Sigmoid colon (tissue), 7 donors: ENCODE data around the gene TSPEAR. TPM values are rescaled to one million over a fixed set of nuclear protein-coding genes. Genes with fewer than 3 reads are reported as not detected.

Source experiments
- DNase-seq: peaks from one replicate; pipeline ENCODE4 v3.0.0-alpha.2; 2019
- H3K27ac ChIP-seq, 4 donors: fragments of 200-600 bp; sonication (generic); one replicate each; pipeline ENCODE4 v1.5.1; 2016 to 2019; ENCODE audit warnings: mild to moderate bottlenecking in 1 of 4
- H3K27me3 ChIP-seq, 3 donors: fragments of 200-600 bp; sonication (generic); one replicate each; pipeline ENCODE4 v1.5.1; 2019; ENCODE audit warnings: mild to moderate bottlenecking in 1 of 3
- H3K36me3 ChIP-seq, 4 donors: fragments of 200-600 bp; sonication (generic); one replicate each; pipeline ENCODE4 v1.5.1; 2016 to 2019
- H3K4me1 ChIP-seq, 4 donors: fragments of 200-600 bp; sonication (generic); one replicate each; pipeline ENCODE4 v1.5.1; 2017 to 2019
- H3K4me3 ChIP-seq, 4 donors: fragments of 200-600 bp; sonication (generic); one replicate each; pipeline ENCODE4 v1.5.1; 2017 to 2019; ENCODE audit warnings: mild to moderate bottlenecking in 2 of 4, moderate library complexity in 1 of 4
- H3K9me3 ChIP-seq, 4 donors: fragments of 200-600 bp in 3 of 4; sonication (generic) in 3 of 4; one replicate each; pipeline versions ENCODE4 v1.5.1 to v1.6.1; 2013 to 2019
- EP300 ChIP-seq, 4 donors: sonication (generic); formaldehyde crosslinking; IDR thresholded peaks; one replicate each; pipeline ENCODE4 v1.6.1; 2017; ENCODE audit warnings: antibody characterized with exemption in 4 of 4
- POLR2A ChIP-seq, 2 donors: fragments of 450-650 bp; IDR thresholded peaks; one replicate each; pipeline ENCODE4 v1.6.1; 2016; ENCODE audit warnings: antibody characterized with exemption in 2 of 2, mild to moderate bottlenecking in 2 of 2, moderate library complexity in 2 of 2
- POLR2AphosphoS5 ChIP-seq, 4 donors: sonication (generic); formaldehyde crosslinking; IDR thresholded peaks; one replicate each; pipeline ENCODE4 v1.6.1; 2017; ENCODE audit warnings: antibody characterized with exemption in 4 of 4
- WGBS, 2 donors: extraction: QIAGEN DNeasy Blood & Tissue Kit; methylation state at CpG; one replicate each; pipeline ENCODE4 v1.1.7; 2013; 5-methylcytosine and 5-hydroxymethylcytosine counted together
- intact Hi-C: fragments of 100-400 bp; cut with DNase I; formaldehyde crosslinking; loops from one replicate; pipeline ENCODE4 v1.15.1; 2023
- polyA plus RNA-seq, 3 donors: library from polyadenylated mRNA; stranded (reverse); fragments of 200-250 nt; gene quantifications; one replicate each; pipeline ENCODE4 v1.2.3, GENCODE V29; 2013
- total RNA-seq, 4 donors: library from RNA; depleted of rRNA; stranded (reverse); fragments of >200 nt; gene quantifications; one replicate each; pipeline ENCODE4 v1.1.0, GENCODE V29; 2016
- TF ChIP-seq, protein P1 (sequence below), 4 experiments: fragments of 450-650 bp in 3 of 4; fragments of 200-600 bp in 1 of 4; IDR thresholded peaks; one replicate each; pipeline ENCODE4 v1.5.1; 2016 to 2019; ENCODE audit warnings: antibody characterized with exemption in 4 of 4, mild to moderate bottlenecking in 3 of 4, moderate library complexity in 2 of 4
- donor health status: healthy with polysubstance abuse.
- donor health status: Bipolar disorder and iron deficiency.
- donor health status: healthy.

TSPEAR gene
- total and polyA plus RNA-seq, 7 donors, result under 0.01 to 0.20 TPM; not detected in 5

DNA sequence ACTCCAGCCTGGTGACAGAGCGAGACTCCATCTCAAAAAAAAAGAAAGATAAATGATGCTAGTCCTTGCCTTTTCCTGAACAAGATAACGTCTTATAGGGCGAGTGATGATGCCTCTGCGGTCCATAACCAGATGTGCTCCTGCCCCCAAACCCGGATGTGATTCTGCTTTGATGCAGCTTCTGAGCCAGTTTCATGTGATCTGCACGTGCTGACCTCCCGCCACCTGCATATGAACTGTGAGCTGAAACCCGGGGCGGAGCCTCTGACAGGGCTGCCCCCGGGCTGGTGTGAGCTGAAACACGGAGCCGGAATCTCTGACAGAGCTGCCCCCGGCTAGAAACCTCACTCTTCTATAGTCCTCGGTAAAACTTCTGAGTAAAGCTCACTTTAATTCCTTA is 58.2 kb downstream of the TSPEAR start:
- intact Hi-C loops, result no loop called here
- H3K4me3 ChIP-seq, result no peak overlapping the region
- no peak for DNase-seq
- H3K27ac ChIP-seq, result no peak overlapping the region
- H3K36me3 ChIP-seq, result no peaks in the 10 kb centered on the region
- TF ChIP-seq POLR2AphosphoS5 (IDR thresholded peaks at IDR 0.05), result no peak
- TF ChIP-seq, protein P1, sequence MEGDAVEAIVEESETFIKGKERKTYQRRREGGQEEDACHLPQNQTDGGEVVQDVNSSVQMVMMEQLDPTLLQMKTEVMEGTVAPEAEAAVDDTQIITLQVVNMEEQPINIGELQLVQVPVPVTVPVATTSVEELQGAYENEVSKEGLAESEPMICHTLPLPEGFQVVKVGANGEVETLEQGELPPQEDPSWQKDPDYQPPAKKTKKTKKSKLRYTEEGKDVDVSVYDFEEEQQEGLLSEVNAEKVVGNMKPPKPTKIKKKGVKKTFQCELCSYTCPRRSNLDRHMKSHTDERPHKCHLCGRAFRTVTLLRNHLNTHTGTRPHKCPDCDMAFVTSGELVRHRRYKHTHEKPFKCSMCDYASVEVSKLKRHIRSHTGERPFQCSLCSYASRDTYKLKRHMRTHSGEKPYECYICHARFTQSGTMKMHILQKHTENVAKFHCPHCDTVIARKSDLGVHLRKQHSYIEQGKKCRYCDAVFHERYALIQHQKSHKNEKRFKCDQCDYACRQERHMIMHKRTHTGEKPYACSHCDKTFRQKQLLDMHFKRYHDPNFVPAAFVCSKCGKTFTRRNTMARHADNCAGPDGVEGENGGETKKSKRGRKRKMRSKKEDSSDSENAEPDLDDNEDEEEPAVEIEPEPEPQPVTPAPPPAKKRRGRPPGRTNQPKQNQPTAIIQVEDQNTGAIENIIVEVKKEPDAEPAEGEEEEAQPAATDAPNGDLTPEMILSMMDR (IDR thresholded peaks at IDR 0.05), result no peak
- no peak for TF ChIP-seq EP300 (IDR thresholded peaks at IDR 0.05)
- TF ChIP-seq POLR2A (IDR thresholded peaks at IDR 0.05), result no peak
- H3K4me1 ChIP-seq, result no peaks in the 10 kb centered on the region
- H3K27me3 ChIP-seq, result peaks cover 0 to 16% (median 4%) of the 10 kb centered on the region in 3 donors
- WGBS, 2 donors, result 57 to 71% methylated on average over 14 of the region's 14 CpGs
- H3K9me3 ChIP-seq, result peaks cover 0 to 4% (median 3%) of the 10 kb centered on the region in 4 donors

DNA sequence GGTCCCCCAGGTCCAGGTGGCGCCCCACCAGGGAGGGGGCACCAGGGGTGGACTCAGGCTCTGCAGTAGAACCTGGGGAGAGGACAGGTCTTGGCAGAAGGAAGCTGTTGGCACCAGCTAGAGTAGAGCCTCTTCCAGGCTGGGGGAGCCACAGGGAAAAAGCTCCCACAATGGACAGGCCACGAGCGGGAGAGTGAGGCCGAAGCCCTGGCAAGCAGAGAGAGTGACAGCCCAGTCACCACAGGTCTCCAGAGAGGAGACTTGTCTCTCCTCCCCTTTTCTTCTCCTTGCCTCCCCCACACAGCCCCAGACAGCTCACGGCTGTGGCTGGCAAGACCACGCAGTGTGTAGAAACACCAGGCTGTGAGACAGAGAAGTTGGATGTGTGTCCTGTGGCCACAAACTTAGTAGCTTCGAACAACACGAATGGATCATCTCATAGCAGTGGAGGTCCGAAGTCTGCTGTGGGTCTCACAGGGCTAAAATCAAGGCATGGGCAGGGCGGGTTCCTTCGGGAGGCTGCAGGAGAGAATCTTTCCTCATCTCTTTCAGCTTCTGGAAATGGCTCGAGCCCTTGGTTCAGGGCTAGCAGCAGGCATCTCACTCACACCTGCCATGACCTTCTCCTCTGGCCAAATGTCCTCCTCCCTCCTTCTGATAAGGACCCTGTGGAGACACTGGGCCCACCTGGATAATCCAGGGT is 60.2 kb downstream of the TSPEAR start:
- Histone ChIP-seq H3K27ac (no peak overlapping the region), H3K4me3 (no peak overlapping the region), H3K9me3 (peaks cover 0 to 1% (median under 1%) of the 10 kb centered on the region in 4 donors), H3K4me1 (no peaks in the 10 kb centered on the region), H3K27me3 (peaks cover 0 to 14% (median 10%) of the 10 kb centered on the region in 3 donors), H3K36me3 (no peaks in the 10 kb centered on the region)
- no peak for DNase-seq
- TF ChIP-seq POLR2AphosphoS5 (IDR thresholded peaks at IDR 0.05), result no peak
- no peak for TF ChIP-seq EP300 (IDR thresholded peaks at IDR 0.05)
- TF ChIP-seq, protein P1 (IDR thresholded peaks at IDR 0.05), result no peak
- no peak for TF ChIP-seq POLR2A (IDR thresholded peaks at IDR 0.05)
- 87 to 89% methylated on average over 12 of the region's 12 CpGs for WGBS, 2 donors
- intact Hi-C loops, result no loop called here

DNA sequence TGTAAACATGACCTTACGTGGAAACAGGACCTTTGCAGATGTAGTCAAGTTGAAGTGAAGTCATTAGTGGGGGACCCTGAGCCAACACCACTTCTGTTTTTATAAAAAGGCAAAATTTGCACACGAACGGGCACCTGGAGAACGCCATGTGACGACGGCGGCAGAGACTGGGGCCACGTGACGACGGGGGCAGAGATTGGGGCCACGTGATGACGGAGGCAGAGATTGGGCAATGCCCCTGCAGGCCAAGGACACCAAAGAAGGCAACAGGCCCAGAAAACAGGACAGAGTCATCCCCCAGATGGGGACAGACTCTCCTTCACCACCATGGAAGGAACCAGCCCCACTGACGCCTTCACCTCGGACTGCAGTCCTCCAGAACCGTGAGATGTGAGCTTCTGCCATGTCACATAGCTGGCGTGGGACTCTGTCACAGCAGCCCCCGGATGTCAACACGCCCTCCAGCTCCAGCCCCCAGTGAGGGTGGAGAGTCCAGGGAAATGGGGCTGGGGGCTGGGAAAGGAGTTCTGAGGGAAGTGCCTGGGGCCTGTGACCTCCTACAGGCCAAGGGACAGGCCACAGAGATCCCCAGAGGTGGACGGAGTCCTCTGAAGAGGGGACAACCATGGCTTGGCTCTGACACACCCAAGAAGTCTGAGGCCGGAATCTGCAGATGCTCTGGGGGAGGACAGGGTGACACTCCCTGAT is 61.0 kb downstream of the TSPEAR start:
- peaks cover 0 to 14% (median 10%) of the 10 kb centered on the region in 3 donors for H3K27me3 ChIP-seq
- 88 to 89% methylated on average over 20 of the region's 20 CpGs for WGBS, 2 donors
- H3K27ac ChIP-seq, result no peak overlapping the region
- H3K36me3 ChIP-seq, result no peaks in the 10 kb centered on the region
- H3K9me3 ChIP-seq, result no peaks in the 10 kb centered on the region
- DNase-seq, result no peak
- no peak overlapping the region for H3K4me3 ChIP-seq
- TF ChIP-seq EP300 (IDR thresholded peaks at IDR 0.05) (no peak), POLR2A (IDR thresholded peaks at IDR 0.05) (no peak), POLR2AphosphoS5 (IDR thresholded peaks at IDR 0.05) (no peak)
- TF ChIP-seq, protein P1 (IDR thresholded peaks at IDR 0.05), result no peak
- intact Hi-C loops, result no loop called here
- no peaks in the 10 kb centered on the region for H3K4me1 ChIP-seq

DNA sequence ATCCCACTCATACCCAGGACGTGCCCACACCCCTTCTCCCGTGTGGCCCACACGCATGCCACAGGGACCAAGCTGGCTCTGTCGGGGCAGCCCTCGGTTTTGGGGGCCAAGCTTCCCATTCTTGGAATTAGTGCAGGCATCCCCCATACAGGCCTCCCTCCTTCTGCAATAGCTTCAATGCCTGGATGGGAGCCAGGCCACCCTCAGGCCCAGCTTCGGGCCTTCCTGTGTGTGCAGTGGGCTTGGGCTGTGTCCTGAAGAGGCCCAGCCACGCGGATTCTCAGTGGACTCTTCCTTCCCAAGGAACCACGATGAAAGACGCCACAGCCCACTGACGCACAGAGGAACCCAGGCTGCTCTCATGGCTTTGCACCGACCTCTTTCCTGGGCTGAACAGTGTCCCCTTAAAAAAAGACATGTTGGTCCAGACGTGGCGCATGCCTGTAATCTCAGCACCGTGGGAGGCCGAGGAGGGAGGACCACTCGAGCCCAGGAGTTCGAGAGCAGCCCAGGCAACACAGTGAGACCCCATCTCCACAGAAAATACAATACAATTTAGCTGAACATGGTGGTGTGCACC is 61.8 kb downstream of the TSPEAR start:
- no peak for DNase-seq
- H3K36me3 ChIP-seq, result no peaks in the 10 kb centered on the region
- WGBS, 2 donors, result 88% methylated on average over 18 of the region's 18 CpGs
- intact Hi-C loops, result no loop called here
- no peaks in the 10 kb centered on the region for H3K9me3 ChIP-seq
- TF ChIP-seq, protein P1 (IDR thresholded peaks at IDR 0.05), result no peak
- TF ChIP-seq EP300 (IDR thresholded peaks at IDR 0.05) (no peak), POLR2A (IDR thresholded peaks at IDR 0.05) (no peak), POLR2AphosphoS5 (IDR thresholded peaks at IDR 0.05) (no peak)
- no peak overlapping the region for H3K4me3 ChIP-seq
- peaks cover 0 to 14% (median 10%) of the 10 kb centered on the region in 3 donors for H3K27me3 ChIP-seq
- H3K27ac ChIP-seq, result no peak overlapping the region
- no peaks in the 10 kb centered on the region for H3K4me1 ChIP-seq
